ENCODE results near the gene PIK3R5. TPM values are rescaled to one million over a fixed set of nuclear protein-coding genes. Genes with fewer than 3 reads are reported as not detected.
"Not testable (repeated sequence)": the region's sequence is repeated elsewhere in the genome, so short reads cannot be mapped to it uniquely, and the experiment has no call there.

The PIK3R5 gene
- total RNA-seq, 1 experiment from 2014 or later, result not detected

GRCh38 chr17:8896641-8897635 lies 68.6 kb downstream of the PIK3R5 start:
- DNase-seq (ENCODE audit: low read depth), result no peak

- no peak for DNase-seq (ENCODE audit: low read depth)
These were observed 69.4 kb downstream of the PIK3R5 start for GRCh38 chr17:8896087-8896486.

DNA sequence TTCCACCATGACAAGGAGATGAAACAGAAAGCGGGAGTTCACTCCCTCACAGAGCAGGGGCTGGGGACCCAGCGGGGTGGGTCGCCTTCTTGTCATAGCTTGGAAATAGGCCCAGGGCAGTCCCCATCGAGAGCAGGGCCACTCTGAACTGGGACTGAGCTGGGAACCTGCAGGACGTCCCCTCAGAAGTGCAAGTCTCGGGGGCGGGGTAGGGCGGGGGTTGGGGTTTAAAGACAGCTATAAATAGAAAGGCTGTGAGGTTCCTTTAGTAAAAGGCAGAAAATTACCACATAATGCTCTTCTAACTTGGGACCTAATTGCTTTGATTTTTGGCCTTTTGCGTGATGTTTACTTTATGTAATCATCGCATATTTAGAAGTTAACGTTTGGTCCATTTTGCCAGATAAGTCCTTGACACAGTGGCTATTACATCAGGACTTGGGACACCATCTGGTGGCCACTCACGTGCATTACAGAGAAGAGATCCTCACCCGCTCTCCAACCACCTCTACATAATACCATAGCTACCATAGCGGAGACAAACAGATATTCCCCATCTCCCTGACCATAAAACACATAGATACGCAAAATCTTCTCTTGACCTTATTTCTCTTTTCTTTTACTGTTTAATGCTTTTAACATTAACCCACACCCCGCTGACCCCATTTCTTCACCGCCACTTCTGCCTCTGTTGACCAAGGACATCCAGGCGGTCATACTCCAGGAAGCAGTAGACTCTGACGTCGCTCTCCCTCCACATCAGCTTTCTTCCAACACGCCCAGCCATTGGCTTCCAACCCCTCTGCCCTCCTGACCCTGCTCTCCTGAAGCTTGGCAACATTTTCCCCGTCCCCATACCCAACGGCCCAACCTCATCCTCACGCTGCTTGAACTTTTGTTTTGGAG lies 70.6 kb downstream of the PIK3R5 start:
- DNase-seq (ENCODE audit: low read depth), result peak; percentile 60

DNA sequence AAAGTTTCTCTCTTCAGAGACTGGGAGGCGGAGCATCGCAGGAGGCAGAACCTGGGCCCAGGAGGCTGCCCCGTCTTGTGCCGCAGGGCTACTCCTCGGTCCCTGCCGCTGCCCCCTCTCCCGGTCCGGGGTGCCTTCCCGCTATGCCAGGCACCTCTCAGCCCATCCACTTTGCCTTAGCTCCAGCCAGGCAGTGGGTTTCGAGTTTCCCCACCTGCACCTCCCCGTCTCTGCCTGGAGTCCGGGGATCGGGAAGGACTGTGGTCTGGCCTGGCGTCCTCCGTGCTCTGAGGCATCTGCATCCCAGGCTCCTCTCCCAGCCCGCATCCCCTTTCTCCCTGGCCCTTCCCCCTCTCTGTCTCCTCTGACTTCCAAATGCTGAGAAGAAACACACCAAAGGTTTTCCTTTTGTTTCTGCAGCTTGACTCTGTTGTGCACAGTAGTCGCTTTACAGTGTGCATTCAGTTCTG lies 71.3 kb downstream of the PIK3R5 start:
- DNase-seq (ENCODE audit: low read depth), result no peak

- no peak for DNase-seq (ENCODE audit: low read depth)
These were observed 71.8 kb downstream of the PIK3R5 start for GRCh38 chr17:8893621-8894201.

GRCh38 chr17:8893059-8893458 lies 72.4 kb downstream of the PIK3R5 start:
- no peak for DNase-seq (ENCODE audit: low read depth)

DNA sequence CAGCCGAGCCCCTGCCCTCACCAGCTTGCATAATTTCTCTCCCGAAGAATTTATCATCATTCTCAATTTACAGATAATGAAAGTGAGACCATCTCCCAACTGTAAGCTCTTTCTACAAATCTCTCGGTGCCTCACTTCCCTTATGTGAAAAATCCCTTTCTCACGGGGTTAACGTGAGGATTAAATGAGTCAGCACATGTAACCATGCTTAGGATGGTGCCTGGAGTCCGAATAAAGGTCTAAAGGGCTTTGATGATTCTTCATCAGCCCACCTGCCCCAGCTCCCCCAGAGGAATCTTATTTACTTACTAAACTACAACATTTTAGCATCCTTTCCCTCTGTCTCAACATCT lies 73.2 kb downstream of the PIK3R5 start:
- peak; percentile 15 for DNase-seq (ENCODE audit: low read depth)

DNA sequence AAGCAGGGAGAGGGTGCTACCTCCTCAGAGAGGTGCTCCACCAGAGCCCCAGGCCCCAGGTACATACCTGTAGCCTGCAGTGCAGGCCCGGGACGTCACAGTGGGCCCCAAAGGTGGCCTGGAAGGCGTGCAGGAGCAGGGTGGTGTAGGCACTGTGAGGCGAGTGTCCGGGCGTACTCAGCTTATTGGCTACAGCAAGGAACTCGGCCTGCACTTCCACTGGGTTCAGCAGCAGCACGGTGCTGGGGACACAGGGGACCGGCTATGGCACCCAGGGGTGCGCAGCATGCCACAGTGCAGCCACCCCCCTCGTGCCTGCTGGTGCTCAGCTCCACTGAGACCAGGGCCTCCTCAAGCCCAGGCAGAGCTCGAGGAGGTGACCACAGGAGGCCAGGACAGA lies 74.8 kb downstream of the PIK3R5 start:
- no peak for DNase-seq (ENCODE audit: low read depth)

DNA sequence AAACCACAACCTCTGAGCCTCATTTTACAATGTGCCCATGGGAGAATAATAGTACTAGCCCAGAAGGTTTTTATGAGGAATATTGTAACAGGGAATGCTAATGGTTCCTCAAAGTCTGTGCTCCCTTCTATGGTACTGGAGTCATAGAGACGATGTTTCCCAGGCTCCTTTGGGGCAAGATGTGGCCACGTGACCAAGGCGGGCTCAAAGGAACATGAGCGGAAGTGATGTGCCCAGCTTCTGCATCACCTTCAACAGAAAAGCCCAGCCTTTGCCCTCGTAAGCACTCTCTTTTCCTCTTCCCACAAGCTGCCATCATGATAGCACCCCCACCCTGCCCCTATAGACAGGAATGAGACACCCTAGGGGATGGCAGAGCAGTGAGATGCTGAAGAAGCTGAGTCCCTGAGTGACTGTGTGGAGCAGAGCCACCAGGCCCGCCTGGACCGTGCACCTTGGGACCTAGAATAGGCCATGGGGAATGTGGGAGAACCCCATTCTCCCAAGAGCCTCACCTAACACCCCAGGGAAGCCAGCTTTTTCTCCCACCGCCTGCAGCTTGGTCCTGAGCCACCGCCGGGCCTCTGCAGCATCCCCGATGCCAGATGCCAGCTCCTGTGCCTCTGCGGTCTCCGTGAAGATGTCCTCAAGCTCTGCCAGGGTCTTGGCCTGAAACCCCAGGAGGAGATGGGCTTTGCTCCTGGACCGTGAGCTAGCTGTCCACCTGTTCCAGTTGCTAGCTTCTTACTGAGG lies 75.9 kb downstream of the PIK3R5 start:
- no peak for DNase-seq (ENCODE audit: low read depth)

DNA sequence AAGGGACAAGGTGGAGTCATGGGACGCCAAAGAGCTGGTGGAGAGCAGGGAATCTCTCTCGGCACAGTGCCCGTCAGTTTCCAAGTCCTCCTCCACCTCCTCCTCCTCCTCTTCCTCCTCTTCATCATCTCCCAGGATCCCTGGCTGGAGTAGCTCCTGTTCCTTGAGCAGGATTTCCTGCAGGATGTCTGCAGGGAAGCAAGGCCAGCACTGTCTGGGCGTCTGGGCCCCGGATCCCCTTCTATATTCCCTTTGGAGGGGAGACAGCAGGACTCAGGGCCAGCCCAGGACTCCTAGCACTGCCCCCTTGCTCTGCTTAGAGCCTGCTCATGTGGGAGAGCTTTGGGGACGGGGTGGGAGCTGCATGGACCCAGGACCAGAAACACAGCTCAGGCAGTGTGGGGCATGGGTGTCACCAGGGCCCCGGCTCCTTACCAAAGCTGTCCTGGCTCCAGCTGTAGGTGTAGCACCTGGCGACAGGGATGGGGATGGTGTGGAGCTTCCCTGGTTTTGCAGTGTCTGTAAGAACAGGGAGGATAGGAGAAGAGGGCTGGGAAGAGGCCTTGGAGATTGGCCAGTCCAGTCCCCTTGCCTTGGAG lies 76.7 kb downstream of the PIK3R5 start:
- DNase-seq (ENCODE audit: low read depth), result no peak

DNA sequence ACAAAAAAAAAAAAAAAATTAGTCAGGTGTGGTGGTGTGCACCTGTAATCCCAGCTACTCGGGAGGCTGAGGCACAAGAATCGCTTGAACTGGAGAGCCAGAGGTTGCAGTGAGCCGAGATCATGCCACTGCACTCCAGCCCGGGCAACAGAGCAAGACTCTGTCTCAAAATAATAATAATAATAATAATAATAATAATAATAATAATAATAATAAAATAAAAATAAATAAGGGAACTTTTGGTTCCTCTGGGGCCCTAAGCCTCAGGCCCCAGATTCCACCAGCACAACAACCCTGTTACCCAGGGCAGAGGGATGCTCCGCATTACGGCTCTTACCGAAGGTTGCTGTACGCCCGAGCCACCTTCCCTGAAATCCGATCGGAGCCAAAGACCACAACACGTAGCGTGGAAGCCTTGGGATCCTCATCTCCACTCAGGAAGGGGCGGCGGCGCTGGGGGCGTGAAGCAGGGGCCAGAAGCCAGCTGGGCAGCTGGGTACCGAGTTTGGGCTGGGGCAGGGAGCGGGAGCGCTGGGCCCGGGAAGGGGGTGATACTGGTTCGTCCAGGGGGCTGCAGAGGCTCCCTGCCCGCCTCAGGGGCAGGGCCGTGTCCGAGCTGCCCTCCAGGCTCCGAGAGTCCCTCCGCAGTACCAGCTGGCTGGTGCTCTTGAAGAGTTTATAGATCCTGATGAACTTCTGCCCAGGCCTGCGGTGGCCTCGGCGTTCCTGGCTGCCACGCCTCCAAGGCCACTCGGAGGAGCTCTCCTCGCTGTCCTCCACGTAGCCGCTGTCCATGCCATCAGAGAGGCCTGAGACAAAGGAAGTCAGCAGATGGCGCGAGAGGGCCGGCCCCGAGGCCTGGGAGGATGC lies 77.4 kb downstream of the PIK3R5 start:
- DNase-seq (ENCODE audit: low read depth), result peak; percentile 40

DNA sequence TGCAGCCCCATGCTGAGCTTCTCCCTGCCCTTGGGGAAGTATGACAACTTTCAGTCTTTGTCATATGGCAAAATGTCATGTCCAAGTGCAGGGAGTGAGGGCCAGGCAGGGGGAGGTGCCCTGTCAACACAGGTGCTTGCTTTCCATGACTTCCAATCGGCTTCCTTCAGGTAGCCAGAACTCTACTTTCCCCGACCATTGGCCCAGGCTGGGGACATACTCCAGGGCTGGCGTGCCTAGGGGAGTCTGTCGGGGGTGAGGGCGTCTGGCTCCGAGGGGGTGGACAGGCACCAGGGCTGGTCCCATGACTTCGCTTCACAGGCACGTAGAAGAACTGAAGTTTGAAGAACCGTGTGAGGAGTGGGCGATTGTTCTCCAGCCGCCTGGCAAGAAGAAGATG lies 78.2 kb downstream of the PIK3R5 start:
- DNase-seq (ENCODE audit: low read depth), result no peak

GRCh38 chr17:8885967-8886684 lies 79.4 kb downstream of the PIK3R5 start:
- no peak for DNase-seq (ENCODE audit: low read depth)

- not testable (repeated sequence) for DNase-seq (ENCODE audit: low read depth)
These were observed 80.1 kb downstream of the PIK3R5 start for GRCh38 chr17:8885163-8885966.

DNA sequence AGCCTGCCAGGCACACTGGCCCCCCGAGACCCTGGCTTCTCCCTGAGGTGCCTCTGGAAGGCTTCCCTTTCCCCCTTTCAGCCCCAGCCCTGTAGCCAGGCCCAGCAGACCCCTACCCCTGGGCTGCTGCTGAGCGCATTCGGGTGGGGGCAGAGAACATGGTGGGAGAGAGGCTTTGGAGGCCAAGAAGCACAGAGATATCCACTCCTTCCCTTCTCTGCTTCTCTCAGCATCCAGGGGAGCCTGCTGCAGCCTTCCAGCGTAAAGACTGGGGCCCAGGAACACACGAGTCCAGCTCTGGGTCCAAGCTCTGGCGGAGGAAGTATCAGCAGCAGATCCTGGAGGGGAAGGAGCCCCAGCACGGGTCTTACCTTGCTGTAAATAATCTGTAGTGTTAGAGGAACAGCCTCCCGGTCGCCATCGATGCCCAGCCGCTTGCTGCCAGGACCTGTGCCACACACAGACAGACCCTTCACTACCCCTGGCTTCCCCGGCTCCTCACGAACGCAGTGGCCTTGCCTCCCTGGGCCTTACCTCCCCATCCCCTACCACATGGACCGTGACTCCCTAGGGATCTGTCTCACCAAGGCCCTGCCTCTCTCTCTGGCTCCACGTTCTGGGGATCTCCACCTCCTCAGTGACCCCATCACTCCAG lies 81.0 kb downstream of the PIK3R5 start:
- DNase-seq (ENCODE audit: low read depth), result no peak

DNA sequence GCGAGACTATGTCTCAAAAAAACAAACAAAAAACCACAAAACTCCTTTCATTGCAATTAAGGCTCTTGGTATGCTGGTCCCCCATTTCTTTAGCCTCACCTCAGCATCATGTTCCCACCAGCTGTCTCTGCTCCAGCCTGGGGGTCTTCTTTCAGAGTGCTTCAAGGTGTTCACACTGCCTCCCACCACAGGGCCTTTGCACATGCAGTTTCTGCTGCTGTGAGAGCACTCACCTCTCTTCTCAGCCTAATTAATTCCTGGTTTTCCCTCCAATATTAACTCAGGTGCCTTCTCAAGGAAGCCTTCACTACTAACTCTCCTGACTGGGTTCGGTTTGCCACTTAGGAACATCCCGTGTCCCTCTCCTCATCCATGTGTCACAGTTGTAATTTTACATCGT lies 82.2 kb downstream of the PIK3R5 start:
- no peak for DNase-seq (ENCODE audit: low read depth)

- DNase-seq (ENCODE audit: low read depth), result no peak
These were observed 83.9 kb downstream of the PIK3R5 start for GRCh38 chr17:8881606-8882005.
